22Rv1 (cell line): ENCODE results near the gene ZNF609.

ENCODE experiments used
- ZFX ChIP-seq: fragments of 450-650 bp; IDR thresholded peaks from 2 replicates; pipeline ENCODE4 v1.6.1; 2017; ENCODE audit warnings: antibody characterized with exemption, borderline replicate concordance
- TF ChIP-seq, protein P1 (sequence below): fragments of 450-650 bp; IDR thresholded peaks from 2 replicates; pipeline ENCODE4 v1.5.1; 2017; ENCODE audit warnings: mild to moderate bottlenecking

GRCh38 chr15:64619880-64620839 is 159.8 kb downstream of the ZNF609 start:
- TF ChIP-seq, protein P1, sequence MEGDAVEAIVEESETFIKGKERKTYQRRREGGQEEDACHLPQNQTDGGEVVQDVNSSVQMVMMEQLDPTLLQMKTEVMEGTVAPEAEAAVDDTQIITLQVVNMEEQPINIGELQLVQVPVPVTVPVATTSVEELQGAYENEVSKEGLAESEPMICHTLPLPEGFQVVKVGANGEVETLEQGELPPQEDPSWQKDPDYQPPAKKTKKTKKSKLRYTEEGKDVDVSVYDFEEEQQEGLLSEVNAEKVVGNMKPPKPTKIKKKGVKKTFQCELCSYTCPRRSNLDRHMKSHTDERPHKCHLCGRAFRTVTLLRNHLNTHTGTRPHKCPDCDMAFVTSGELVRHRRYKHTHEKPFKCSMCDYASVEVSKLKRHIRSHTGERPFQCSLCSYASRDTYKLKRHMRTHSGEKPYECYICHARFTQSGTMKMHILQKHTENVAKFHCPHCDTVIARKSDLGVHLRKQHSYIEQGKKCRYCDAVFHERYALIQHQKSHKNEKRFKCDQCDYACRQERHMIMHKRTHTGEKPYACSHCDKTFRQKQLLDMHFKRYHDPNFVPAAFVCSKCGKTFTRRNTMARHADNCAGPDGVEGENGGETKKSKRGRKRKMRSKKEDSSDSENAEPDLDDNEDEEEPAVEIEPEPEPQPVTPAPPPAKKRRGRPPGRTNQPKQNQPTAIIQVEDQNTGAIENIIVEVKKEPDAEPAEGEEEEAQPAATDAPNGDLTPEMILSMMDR, result no peak
- no peak for TF ChIP-seq ZFX
